ENCODE measurements around the gene PLXNA4.

The PLXNA4 gene

GRCh38 chr7:132225216-132226030 is 350.8 kb downstream of the PLXNA4 start:
- DNase-seq, result no peak

DNA sequence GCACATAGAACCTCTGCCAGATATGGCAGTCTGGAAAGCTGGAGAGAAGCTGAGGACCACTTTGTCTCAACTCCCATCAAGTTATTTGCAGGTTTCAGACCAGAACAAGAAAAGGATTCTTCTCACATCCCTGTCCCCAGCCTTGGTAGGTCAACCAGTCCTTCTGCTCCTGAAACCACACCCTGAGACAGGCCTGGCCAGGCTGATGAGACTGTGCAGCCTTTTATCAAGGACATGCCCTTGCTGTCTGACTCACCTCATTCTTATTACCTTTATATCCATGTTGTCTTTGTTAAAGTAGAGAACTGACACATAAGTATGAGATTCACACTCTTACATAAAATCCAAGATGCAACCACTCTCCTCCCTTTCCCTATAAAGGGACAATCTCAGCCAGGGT is 354.9 kb downstream of the PLXNA4 start:
- DNase-seq, result no peak

GRCh38 chr7:132220060-132220459 is 356.2 kb downstream of the PLXNA4 start:
- no peak for DNase-seq

DNA sequence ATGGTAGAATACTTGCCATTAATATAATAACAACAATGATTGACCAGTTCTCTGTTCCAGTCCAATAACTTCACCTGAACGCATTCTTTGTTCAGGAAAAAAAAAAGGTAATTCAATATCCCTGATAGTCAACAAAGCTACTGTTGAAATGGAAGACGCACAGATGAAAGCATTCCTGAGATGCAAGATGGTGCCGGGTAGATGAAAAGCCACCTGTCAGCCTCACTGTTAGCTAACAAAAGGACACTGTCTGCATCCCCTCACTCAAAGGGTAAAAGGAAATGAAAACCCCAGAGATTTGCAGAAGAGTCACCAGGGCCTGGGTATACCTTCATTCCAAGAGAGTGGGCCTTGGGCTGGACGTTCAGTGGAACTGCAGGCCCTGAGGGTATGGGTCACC is 357.4 kb downstream of the PLXNA4 start:
- DNase-seq, result no peak

DNA sequence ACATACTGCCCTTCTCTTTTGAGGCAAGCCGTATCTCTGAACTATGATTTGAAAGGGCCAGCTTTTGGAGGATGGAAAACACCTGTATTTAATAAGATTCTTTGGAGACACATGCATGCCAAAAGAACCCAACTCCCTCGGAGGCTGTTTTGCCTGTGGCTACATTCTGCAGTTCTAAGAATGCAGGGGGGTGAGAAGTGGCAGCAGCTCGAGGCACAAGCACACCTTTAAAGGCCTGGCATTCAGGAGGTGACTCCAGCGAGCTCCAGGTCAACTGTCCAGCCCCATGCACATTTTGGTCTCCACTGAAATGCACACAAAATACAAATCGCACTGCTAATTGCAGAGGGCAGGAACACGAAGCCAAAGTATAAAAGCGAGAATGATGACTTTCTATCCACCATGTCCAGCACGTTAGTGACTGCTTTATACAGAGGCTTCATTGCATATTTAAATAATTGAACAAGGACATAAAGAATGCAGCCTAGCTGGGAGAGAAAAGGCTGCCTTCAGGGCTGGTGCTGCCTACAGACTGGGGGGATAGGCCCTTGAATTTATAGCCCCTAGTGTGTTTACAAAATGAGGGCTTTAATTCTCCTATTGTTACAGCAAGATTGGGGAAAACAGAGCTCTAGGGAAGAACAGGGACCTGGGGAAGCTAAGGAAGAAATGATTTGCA is 359.3 kb downstream of the PLXNA4 start:
- no peak for DNase-seq

- no peak for DNase-seq
These were observed 361.8 kb downstream of the PLXNA4 start for GRCh38 chr7:132214452-132214851.

- DNase-seq, result no peak
These were observed 362.7 kb downstream of the PLXNA4 start for GRCh38 chr7:132213583-132213982.

GRCh38 chr7:132211971-132212370 is 364.3 kb downstream of the PLXNA4 start:
- no peak for DNase-seq

- no peak for DNase-seq
These were observed 365.4 kb downstream of the PLXNA4 start for GRCh38 chr7:132210821-132211220.

DNA sequence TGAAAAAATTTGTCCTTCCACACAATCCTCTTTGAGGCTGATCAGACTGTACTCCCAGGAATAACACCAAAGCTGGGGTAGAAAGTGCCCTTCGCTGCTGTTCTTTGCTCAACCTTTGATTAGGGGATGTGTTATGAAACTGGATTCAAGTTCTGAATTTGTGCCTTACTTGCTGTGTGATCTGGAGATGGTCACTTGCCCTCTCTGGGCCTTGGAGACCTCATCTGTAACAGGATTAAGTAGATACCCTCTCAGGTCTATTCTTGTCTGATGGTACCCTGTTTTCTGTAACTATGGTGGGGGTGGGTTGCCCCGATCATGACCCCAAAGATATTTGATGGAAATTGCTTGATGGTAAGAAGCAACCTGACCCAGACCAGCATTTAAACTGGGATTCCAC is 368.5 kb downstream of the PLXNA4 start:
- no peak for DNase-seq

DNA sequence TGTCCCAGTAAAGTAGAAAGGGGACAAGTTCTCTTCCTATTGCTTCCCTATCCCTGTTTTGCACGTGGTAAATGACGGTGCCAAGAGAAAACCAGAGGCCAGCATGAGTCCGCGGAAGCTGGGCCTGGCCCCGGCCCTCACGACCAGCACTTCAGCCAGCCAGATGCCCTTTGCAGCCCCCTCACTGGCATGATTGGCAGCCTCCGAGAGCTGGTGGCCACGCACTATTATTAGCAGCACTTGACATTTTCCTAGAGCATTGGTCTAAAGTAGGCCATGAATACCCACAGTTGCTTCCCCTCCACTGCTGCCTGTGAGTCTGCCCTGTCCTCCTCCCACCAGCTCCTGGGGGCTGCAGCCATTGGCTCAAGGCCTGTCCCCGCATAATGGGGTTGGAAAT is 369.1 kb downstream of the PLXNA4 start:
- no peak for DNase-seq

DNA sequence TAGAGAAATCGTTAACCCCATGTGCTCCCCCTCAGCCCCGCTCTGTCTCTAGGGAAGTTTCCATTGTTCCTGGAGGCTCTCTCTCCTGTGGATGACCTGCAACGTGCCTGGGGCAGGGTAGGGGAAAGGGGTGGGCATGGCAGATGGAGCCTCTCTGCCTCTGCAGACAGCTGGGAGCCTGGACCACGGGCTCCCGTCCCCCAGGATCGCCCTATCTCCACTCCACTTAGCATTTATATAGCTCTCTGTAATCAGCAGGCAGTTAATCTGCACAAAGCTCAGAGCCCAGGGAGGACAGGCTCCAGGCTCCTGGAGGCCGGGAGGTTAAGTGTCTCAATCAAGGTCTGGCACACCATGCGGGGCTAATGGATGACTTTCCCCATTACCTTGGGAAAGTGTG is 369.7 kb downstream of the PLXNA4 start:
- DNase-seq, result no peak

GRCh38 chr7:132205509-132205908 is 370.8 kb downstream of the PLXNA4 start:
- no peak for DNase-seq

GRCh38 chr7:132203021-132203420 is 373.2 kb downstream of the PLXNA4 start:
- DNase-seq, result no peak

- DNase-seq, result no peak
These were observed 373.7 kb downstream of the PLXNA4 start for GRCh38 chr7:132202541-132202940.

- no peak for DNase-seq
These were observed 376.1 kb downstream of the PLXNA4 start for GRCh38 chr7:132200141-132200540.

DNA sequence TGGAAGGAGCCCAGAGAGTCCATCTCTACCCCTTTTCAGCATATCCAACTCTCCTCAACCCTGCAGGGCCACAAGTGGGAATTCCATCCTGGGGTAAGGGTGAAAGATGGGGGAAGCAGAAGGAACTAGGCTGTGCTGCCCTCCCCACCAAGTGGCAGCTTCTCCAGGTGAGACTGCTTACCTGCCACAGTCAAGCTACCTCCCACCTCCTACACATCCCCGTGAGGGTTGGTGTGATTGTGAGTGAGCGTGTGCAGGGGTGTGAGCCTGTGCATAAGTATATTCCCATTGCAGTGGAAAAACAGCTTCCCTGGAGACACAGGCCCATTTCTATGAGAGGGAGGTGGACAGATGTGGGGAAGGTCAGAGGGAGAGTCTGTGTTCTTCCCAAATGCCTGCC is 376.6 kb downstream of the PLXNA4 start:
- DNase-seq, result no peak

DNA sequence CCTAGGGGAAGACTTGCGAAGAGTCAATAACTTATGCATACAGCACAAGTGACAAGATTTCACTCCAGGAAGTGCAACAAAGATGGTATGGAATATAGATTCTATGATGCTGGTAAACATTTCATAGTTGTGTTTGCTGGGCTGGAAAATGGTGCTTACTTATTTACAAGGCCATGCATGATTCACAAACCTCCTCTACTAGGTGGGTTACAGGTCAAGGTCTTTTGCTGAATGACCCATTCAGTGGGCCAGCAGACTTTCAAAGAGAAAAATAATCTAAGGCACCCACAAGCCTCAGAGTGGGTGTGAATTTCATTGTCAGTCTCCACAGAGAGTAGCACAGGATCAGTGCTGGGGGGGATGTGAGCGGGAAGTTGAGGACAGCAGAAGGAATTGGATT is 378.5 kb downstream of the PLXNA4 start:
- DNase-seq, result no peak

- DNase-seq, result no peak
These were observed 382.4 kb downstream of the PLXNA4 start for GRCh38 chr7:132193898-132194297.

- no peak for DNase-seq
These were observed 383.5 kb downstream of the PLXNA4 start for GRCh38 chr7:132192809-132193208.

- DNase-seq, result no peak
These were observed 384.9 kb downstream of the PLXNA4 start for GRCh38 chr7:132191418-132191817.

- no peak for DNase-seq
These were observed 385.6 kb downstream of the PLXNA4 start for GRCh38 chr7:132190683-132191082.

- no peak for DNase-seq
These were observed 386.4 kb downstream of the PLXNA4 start for GRCh38 chr7:132189881-132190280.
